Stimulated activated CD8-positive, alpha-beta memory T cell treated with anti-CD3 and anti-CD28 coated beads, Interleukin-7, amount 100 ng/mL, for 4 hours (primary cell): Measurements from ENCODE around the gene ZNF710.

Experiments
- DNase-seq, 2 donors: peaks; one replicate each; pipeline ENCODE4 v3.0.0-alpha.2; 2020; ENCODE audit warnings: low read depth in 2 of 2

Gene ZNF710

DNA sequence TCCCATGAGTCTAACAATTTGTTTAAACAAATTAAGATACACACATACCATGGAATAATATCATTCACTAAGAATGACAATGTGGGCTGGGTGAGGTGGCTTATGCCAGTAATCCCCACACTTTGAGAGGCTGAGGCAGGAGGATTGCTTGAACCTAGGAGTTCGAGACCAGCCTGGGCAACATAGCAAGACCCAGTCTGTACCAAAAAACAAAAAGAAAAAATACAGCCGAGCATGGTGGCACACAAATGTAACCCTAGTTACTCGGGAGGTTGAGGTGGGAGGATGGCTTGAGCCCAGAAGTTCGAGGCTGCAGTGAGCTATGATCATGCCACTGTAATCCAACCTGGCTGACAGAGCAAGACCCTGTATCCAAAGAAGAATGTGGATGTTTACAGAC lies 4.0 kb upstream of the ZNF710 start:
- DNase-seq, result no peak

DNA sequence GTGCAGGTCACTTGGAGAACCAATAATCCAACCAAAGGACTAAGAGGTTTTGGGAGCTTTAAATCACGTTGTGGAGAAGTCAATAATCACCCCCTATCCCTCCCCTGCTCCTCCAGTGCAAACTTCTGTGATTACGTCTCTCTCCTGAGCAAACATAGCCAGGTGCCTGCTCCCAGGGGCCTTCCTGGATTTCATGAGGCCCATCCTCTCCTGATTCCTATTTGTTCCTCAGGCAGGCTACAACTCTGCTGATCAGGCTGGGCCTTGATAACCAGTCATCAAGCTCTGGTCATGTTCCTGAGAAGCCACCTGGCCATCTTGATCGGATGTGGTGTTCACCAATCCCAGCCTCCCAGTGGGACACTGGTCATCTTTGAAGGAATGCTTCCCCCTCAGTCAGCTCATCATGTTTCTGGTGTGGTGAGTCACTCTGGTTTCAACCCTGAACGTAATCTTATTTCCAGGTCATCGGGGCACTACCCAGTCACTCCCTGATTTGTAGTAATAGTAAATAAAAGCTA lies 2.9 kb upstream of the ZNF710 start:
- no peak for DNase-seq

DNA sequence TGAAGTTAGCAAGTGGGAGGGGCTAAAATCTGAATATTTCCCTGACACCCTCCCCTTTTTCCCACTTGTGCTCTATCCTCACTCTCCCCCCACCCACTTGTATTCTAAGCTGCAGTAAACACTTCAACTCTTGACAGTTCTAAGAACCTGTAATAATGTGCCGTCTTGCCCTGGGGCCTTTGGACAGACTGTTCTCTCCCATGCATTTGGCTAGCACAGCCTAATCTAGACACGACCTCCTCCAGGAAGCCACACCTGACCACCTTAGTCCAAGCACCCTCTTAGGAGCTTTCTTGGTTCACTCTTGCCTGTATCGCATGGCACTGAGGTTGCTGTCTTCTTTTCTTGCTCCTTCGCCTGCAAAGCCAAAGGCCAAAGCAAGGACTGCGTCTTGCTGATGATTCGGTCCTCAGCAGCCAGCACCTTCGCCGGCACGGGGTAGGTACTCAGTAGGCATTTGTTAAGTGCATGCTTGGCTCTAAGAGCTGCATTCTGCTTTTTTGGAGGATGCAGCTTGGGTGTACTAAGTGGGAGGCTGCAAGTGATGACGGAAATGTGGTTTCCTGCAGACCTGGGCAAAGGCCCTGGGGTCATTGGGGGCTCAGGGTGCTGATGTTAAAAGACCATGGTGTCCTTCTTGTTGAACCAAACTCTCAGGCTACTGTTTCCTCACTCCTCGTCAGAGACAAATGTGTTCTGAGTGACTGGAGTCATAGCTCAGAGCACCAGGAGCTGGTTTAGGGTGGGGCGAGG lies 2.0 kb upstream of the ZNF710 start:
- DNase-seq, result no peak

DNA sequence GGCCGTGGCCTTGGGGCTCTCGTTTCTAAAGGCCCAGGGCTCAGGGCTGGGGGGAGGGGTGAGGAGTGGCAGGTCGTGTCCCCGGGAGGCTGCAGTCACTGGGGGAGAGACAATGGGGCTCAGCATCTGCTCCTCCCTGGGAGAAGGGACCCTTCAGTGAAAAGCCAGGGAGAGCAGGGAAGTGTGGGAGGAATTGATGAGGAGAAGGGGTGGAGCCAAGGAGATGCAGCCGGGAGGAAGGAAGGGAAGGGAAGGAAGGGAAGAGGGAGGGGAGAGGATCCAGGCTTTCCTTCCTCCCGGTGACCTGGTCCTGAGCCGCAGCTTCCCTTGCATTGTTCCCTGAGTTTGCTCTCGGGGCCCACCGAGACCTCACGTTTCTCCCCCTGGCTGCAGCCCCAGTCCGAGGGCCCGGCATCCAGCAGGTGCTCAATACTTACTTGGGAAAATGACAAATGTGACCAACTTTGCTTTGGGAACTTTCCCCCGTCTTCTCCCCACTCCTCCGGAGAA lies 1.4 kb upstream of the ZNF710 start:
- DNase-seq, result no peak

DNA sequence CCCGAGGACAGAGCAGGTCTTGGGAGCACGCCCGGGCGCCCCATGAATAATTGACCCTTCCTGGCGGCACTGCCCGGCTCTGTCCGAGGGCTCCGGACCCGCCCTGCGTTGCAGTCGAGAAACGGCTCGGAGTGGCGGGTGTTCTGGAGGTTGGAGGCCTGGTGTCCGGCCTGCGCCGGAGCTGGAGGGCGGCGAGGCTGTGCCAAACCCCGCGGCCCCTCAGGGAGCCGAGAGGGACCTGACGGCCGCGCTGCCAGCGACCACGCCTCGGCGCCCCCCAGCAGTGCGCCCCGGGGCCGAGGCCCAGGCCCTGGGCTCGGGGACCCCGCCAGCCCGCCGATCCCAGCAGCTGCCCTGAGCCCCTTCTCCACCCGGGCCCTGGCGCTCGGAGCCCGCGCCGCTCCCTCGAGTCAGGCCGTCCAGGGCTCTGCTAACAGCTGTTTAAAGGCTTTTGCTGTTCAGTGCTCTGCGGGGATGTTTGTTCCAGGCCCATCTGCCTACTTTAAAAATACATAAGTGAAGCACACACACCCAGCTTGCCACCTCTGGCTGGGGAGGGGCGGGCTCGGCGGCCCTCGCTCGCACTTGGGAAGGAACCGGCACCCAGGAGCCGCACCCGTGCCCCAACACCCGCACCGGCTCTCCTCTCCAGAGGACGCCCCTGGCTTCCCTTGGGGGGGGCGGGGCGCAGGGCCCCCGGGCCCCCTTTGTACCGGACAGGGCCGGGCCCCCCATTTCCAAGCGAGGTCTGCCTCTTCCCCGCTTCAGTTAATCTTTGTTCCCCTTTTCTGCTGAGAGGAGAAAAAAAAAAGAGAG lies 730 bp upstream of the ZNF710 start:
- DNase-seq, result no peak

DNA sequence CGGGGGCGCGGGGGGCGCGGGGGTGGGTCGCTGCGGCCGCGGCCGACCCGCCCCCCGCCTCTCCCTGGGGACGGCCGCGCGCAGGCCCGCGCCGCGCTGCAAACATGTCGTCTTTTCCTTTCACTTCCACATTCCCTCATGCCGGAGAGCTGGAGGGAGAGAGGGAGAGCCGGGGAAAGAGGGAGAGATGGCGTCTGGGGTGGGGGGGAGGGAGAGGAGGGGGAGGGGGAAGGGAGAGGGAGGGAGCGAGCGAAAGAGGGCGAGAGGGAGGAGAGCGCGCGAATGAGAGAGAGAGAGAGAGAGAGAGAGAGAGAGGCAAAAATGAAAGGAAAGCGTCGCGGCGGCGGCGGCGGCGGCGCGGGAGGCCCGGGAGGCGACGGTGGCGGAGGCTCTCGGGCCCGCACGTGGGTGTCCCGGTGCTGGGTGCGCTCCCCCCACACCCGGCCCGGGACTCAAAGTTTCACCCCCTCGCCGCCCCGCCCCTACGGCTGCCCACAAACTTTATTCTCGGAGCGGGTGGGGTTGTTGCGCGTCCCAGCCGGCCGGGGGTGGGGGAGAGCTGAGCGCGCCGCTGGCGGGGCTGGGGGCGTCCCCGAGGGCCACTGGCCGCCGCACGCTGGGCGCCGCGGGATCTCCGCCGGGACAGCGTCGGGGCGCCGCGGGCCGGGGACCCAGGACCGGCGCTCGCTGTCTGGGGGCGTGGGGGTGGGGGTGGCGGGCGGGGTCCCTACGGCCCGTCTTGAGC lies 731 bp downstream of the ZNF710 start:
- peak; percentile 37 to 66 for DNase-seq

DNA sequence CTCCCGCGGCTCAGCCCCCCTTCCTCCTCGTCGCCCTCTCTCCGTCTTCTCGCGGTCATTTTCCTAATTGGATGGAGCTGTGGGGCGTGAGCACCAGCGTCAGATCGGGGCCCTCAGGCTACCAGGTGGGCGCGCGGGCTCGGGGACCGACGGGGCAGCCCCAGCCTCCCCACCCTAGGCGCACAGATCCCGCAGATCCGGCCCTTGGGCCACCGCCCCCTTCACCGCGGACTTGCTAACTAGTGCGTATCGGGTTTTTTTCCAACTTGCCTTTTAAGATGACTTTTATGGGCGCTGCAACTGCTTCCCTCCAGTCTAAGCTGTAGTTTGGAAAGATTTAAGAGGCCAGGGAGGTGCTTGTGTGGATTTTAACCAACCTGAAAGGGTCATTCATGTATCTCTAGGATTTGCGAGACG lies 1.3 kb downstream of the ZNF710 start:
- DNase-seq, result peak in 1 of 2 donors; percentile 17

- DNase-seq, result no peak
Measured at GRCh38 chr15:90003736-90004135, 2.6 kb downstream of the ZNF710 start.

DNA sequence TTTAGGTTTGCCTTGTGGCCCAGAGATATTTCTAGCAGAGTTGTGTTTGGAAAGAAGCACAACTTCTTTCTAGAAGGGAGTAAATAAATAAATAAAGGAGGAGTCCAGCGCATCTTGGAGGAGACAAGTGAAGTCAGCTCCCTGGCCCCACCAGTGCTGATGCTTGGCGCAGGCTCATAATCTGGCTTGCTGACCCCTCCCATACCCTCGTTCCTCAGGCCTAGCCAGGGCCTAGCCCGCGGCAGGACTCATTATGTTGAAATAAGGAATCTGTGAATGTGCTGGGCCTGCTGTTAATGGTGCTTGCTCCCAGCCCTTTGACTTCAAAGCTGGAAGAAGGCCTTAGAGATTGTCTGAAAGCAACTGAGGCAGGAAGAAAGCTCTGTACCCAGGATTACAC lies 3.1 kb downstream of the ZNF710 start:
- no peak for DNase-seq

GRCh38 chr15:90004671-90005070 lies 3.5 kb downstream of the ZNF710 start:
- DNase-seq, result no peak

GRCh38 chr15:90006217-90007075 lies 5.3 kb downstream of the ZNF710 start:
- no peak for DNase-seq

- DNase-seq, result no peak
Measured at GRCh38 chr15:90007076-90007460, 5.9 kb downstream of the ZNF710 start.

DNA sequence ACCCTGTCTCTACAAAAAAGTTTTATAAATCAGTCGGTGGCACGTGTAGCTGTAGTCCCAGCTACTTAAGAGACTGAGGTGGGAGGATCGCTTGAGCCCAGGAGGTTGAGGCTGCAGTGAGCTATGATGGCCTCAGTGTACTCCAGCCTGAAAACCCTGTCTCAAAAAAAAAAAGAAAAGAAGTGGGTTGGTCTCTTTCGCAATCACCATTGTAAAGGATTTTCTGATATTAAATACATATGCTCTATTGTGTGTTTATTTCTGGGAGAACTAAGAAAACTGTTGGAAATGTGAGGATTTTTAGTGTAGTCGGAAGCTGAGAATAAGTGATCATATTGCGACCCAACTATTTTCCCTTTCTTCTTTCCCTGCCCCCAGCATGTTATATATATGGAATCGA lies 7.5 kb downstream of the ZNF710 start:
- no peak for DNase-seq

GRCh38 chr15:90009301-90010022 lies 8.3 kb downstream of the ZNF710 start:
- DNase-seq, result no peak

- DNase-seq, result no peak
Measured at GRCh38 chr15:90011705-90012104, 10.6 kb downstream of the ZNF710 start.

- no peak for DNase-seq
Measured at GRCh38 chr15:90013503-90013937, 12.4 kb downstream of the ZNF710 start.

GRCh38 chr15:90015294-90015693 lies 14.2 kb downstream of the ZNF710 start:
- DNase-seq, result no peak

DNA sequence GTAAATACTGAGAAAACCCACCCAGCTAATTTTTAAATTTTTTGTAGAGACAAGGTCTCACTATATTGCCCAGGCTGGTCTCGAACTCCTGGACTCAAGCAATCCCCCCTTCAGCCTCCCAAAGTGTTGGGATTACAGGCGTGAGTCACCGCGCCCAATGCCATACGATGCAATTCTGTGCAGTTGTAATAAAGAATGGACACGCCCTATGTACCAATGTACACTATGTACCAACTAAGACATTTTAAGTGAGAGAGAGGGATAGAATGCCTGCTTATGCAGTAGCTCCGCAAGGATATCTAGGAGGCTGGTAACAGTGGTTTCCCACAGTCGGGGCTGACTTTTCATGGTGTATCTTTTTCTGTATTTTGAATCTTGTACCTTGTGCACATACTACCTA lies 14.6 kb downstream of the ZNF710 start:
- no peak for DNase-seq

DNA sequence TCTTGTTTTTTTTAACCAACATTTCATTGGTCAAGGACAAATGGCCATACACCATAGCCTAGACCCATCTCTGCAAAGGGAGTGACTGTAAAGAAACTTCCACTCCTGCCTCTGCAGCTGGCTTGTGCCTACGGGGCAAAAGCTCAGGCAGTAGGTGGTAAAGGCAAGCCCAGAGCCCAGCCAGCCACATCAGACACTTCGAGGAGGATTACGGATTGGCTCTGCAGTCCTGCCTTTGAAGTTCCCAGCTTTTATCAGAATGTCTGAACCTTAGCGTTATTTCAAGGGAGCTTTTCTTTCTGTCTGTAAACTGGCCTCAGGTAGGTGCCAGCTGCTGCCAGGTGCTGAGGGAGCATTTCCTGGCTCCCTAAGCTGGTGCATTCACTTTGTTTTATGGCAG lies 15.6 kb downstream of the ZNF710 start:
- DNase-seq, result no peak

GRCh38 chr15:90018216-90018831 lies 17.2 kb downstream of the ZNF710 start:
- no peak for DNase-seq
